ENCODE measurements around the gene COX6A2. TPM values are rescaled to one million over a fixed set of nuclear protein-coding genes. Genes with fewer than 3 reads are reported as not detected.

Gene COX6A2
- total RNA-seq, 2 donors from 2014 or later, result not detected

GRCh38 chr16:31404353-31405064, 23.7 kb downstream of the COX6A2 start:
- DNase-seq, result no peak
- Histone ChIP-seq H3K9me3 (no peaks in the 10 kb centered on the region), H3K27me3 (no peaks in the 10 kb centered on the region), H3K36me3 (no peaks in the 10 kb centered on the region), H3K4me1 (no peaks in the 10 kb centered on the region), H3K4me3 (no peak overlapping the region), H3K9ac (ENCODE audit: low read depth in 2 of 2, low read length in 2 of 2) (no peak overlapping the region), H3K27ac (no peak overlapping the region)
- intact Hi-C loops (cut with DNase I), result no loop called here
- TF ChIP-seq, protein P1, sequence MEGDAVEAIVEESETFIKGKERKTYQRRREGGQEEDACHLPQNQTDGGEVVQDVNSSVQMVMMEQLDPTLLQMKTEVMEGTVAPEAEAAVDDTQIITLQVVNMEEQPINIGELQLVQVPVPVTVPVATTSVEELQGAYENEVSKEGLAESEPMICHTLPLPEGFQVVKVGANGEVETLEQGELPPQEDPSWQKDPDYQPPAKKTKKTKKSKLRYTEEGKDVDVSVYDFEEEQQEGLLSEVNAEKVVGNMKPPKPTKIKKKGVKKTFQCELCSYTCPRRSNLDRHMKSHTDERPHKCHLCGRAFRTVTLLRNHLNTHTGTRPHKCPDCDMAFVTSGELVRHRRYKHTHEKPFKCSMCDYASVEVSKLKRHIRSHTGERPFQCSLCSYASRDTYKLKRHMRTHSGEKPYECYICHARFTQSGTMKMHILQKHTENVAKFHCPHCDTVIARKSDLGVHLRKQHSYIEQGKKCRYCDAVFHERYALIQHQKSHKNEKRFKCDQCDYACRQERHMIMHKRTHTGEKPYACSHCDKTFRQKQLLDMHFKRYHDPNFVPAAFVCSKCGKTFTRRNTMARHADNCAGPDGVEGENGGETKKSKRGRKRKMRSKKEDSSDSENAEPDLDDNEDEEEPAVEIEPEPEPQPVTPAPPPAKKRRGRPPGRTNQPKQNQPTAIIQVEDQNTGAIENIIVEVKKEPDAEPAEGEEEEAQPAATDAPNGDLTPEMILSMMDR (IDR thresholded peaks at IDR 0.05), result no peak

DNA sequence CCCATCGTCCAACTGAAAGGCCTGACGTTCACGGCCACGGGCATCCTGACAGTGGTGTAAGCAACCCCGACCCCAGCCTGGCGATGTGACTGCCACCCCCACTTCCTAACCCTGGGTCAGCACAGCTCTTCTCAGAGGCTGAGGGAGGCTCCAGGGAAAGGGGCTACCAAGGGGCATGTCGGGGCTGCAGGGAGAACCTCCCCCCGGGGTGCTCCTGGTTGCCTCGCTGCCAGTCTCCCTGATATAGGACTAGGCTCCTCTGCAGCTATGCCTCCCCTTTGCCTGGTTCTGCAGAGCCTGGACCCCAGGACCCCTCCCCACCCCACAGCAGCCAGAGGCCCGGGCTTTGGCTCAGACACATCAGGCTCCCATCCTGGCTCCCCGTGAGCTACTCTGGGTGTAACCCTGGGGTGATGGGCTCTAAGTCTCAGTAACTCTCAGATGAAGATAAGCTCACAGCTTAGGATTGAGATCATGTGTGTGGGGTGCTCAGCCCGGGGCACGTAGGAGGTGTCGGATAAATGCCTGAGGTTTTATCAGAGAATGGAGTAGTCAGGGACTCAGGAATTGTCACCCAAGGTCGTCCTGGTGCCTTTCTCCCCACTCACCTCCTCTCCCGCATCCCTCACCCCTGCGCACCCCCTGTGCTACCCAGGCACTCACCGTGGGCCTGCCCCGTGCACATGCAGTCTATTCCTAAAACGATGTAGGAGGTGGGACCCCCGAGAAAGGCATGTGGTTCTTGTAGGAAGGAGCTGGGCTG, 24.4 kb downstream of the COX6A2 start:
- Histone ChIP-seq H3K4me1 (no peaks in the 10 kb centered on the region), H3K36me3 (no peaks in the 10 kb centered on the region), H3K4me3 (no peak overlapping the region), H3K9ac (ENCODE audit: low read depth in 2 of 2, low read length in 2 of 2) (no peak overlapping the region), H3K9me3 (no peaks in the 10 kb centered on the region), H3K27ac (no peak overlapping the region), H3K27me3 (no peaks in the 10 kb centered on the region)
- DNase-seq, result no peak
- intact Hi-C loops (cut with DNase I), result no loop called here
- TF ChIP-seq, protein P1 (IDR thresholded peaks at IDR 0.05), result no peak

DNA sequence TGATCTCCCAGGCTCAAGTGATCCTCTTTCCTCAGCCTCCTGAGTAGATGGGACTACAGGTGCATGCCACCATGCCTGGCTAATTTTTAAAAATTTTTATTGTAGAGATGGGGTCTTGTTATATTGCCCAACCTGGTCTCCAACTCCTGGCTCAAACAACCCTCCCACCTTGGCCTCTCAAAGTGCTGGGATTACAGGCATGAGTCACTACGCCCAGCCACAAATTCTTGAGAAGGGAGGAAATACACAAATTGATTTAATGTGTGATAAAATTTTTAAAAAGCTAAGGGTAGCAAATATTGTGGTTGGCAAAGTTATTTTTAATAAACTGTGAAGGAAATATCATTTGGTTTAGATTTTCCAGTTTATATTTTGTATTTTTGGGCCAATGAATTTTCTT, 25.5 kb downstream of the COX6A2 start:
- no peak overlapping the region for H3K27ac ChIP-seq
- intact Hi-C loops (cut with DNase I), result no loop called here
- no peaks in the 10 kb centered on the region for H3K4me1 ChIP-seq
- H3K4me3 ChIP-seq, result no peak overlapping the region
- no peaks in the 10 kb centered on the region for H3K36me3 ChIP-seq
- no peak for DNase-seq
- no peaks in the 10 kb centered on the region for H3K9me3 ChIP-seq
- no peaks in the 10 kb centered on the region for H3K27me3 ChIP-seq
- no peak overlapping the region for H3K9ac ChIP-seq (ENCODE audit: low read depth in 2 of 2, low read length in 2 of 2)
- TF ChIP-seq, protein P1 (IDR thresholded peaks at IDR 0.05), result no peak

DNA sequence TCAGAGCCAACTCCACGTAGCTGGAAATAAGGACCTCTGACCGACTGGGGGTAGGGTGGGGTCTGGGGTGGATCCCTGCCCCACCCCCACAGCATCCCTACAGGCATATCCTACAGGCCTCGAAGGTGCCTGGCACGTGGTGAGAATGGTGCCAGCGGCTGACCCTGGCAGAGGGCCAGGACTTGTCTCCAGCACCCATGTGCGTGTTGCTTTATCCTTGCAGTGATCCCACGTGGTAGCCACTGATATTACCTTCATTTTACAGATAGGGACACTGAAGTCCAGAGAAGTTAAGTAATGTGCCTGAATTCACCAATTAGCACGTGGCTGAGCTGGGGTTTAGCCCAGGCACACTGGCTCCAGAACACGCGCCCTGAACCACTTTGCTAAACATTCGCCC, 26.7 kb downstream of the COX6A2 start:
- intact Hi-C loops (cut with DNase I), result no loop called here
- TF ChIP-seq, protein P1 (IDR thresholded peaks at IDR 0.05), result no peak
- H3K9ac ChIP-seq (ENCODE audit: low read depth in 2 of 2, low read length in 2 of 2), result no peak overlapping the region
- no peak for DNase-seq
- no peaks in the 10 kb centered on the region for H3K4me1 ChIP-seq
- no peak overlapping the region for H3K4me3 ChIP-seq
- H3K36me3 ChIP-seq, result no peaks in the 10 kb centered on the region
- H3K9me3 ChIP-seq, result no peaks in the 10 kb centered on the region
- H3K27me3 ChIP-seq, result no peaks in the 10 kb centered on the region
- H3K27ac ChIP-seq, result no peak overlapping the region

- Histone ChIP-seq H3K4me1 (no peaks in the 10 kb centered on the region), H3K27me3 (no peaks in the 10 kb centered on the region), H3K9ac (ENCODE audit: low read depth in 2 of 2, low read length in 2 of 2) (no peak overlapping the region), H3K4me3 (no peak overlapping the region), H3K9me3 (no peaks in the 10 kb centered on the region), H3K27ac (no peak overlapping the region), H3K36me3 (no peaks in the 10 kb centered on the region)
- no peak for DNase-seq
- intact Hi-C loops (cut with DNase I), result no loop called here
- TF ChIP-seq, protein P1 (IDR thresholded peaks at IDR 0.05), result no peak
These were observed 28.0 kb downstream of the COX6A2 start for GRCh38 chr16:31400191-31400590.
